ENCODE results near the gene PLVAP. TPM values are rescaled to one million over a fixed set of nuclear protein-coding genes. Genes with fewer than 3 reads are reported as not detected.

PLVAP gene
- total and polyA plus RNA-seq, 9 of the 15 experiments (the other 6 are each of a cell fraction or from before 2014, with no cell fraction given), result 0.09 to 0.84 (median 0.51) TPM; not detected in 4

GRCh38 chr19:17394891-17395415, 17.8 kb upstream of the PLVAP start (continued):
- TF ChIP-seq ZFX (CRISPR knock-in tag; IDR thresholded peaks at IDR 0.05) (peak; percentile 16; the same call in 1 of the 2 replicates), ZNF695 (CRISPR knock-in tag; IDR thresholded peaks at IDR 0.05) (no peak), ZNF830 (CRISPR knock-in tag; IDR thresholded peaks at IDR 0.05) (peak; percentile 79; the same call in 1 of the 2 replicates), ARHGAP35 (IDR thresholded peaks at IDR 0.05; ENCODE audit: partially characterized antibody) (no peak), HMGXB4 (CRISPR knock-in tag; IDR thresholded peaks at IDR 0.05) (no peak), REST (IDR thresholded peaks at IDR 0.05; ENCODE audit: borderline replicate concordance) (peak; percentile 88), REST (CRISPR knock-in tag; IDR thresholded peaks at IDR 0.05; ENCODE audit: low read depth) (peak; percentile 63; the same call in 1 of the 2 replicates), NCOA2 (IDR thresholded peaks at IDR 0.05; ENCODE audit: partially characterized antibody in 2 of 2) (no peak), NBN (IDR thresholded peaks at IDR 0.05; ENCODE audit: low read depth) (peak; percentile 88), CBX2 (IDR thresholded peaks at IDR 0.05; ENCODE audit: insufficient read depth, low read length, poor library complexity, severe bottlenecking) (no peak), ELF4 (CRISPR knock-in tag; IDR thresholded peaks at IDR 0.05) (peak; percentile 96), MAFF (IDR thresholded peaks at IDR 0.05; ENCODE audit: low read length) (no peak), PRDM10 (IDR thresholded peaks at IDR 0.05; ENCODE audit: partially characterized antibody) (peak; percentile 37), ELF2 (CRISPR knock-in tag; IDR thresholded peaks at IDR 0.05) (peak; percentile 65; the same call in 1 of the 2 replicates)

Measured in K562 (cell line).